Upper lobe of left lung (tissue), 4 donors: ENCODE data around the gene TCF7L2.

Experiments
- CTCF ChIP-seq, 6 experiments: fragments of 450-650 bp in 4 of 6; fragments of 200-600 bp in 2 of 6; sonication (generic) in 2 of 6; IDR thresholded peaks; one replicate each; pipeline ENCODE4 v1.5.1; 2016 to 2019; ENCODE audit warnings: antibody characterized with exemption in 6 of 6
- POLR2A ChIP-seq, 4 donors: fragments of 450-650 bp; IDR thresholded peaks; one replicate each; pipeline ENCODE4 v1.5.1; 2016 to 2017; ENCODE audit warnings: antibody characterized with exemption in 4 of 4, mild to moderate bottlenecking in 2 of 4

GRCh38 chr10:113183573-113183972 lies 233.5 kb downstream of the TCF7L2 start:
- TF ChIP-seq CTCF (IDR thresholded peaks at IDR 0.05) (no peak), POLR2A (IDR thresholded peaks at IDR 0.05) (no peak)
